GM21367 (cell line): ENCODE measurements around the gene TPD52L1.
"Not testable (repeated sequence)": the region's sequence is repeated elsewhere in the genome, so short reads cannot be mapped to it uniquely, and the experiment has no call there.

ENCODE experiments used
- ATAC-seq: cut with Tn5 transposase; IDR thresholded peaks from one replicate; pipeline ENCODE4 v1.9.1; 2021; ENCODE audit not compliant: unreplicated experiment

TPD52L1 gene

GRCh38 chr6:125268765-125269164 is 115.2 kb downstream of the TPD52L1 start:
- ATAC-seq = no peak

DNA sequence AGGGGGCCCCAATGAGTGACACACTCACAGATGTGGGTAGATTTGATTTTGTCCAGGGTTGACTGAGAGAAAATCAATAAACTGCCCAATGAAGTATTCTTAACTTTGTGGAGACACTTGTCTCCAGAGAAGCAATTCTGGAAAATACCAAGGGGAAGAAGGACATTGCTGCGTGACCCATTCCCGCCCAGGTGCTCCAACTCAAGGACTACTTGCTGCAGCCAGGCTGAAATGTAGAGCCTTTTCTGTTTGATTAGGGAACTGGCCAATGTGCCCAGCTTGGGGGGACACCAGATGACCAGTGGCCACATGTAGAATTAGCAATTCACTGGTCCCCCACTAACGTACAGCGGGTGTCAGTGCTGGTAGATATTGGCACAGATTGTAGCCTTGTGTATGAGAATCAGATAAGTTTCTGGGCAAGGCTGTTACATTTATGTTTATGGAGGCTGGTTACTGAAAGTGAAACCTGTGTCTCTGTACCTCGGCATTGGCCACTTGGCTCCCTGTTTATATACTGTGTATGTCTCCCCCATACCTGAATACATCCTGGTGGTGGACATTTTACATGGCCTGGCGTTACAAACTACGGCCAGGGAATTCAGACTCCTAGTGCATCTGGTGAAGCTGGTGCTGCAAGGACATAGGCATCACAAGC is 115.9 kb downstream of the TPD52L1 start:
- no peak for ATAC-seq

GRCh38 chr6:125270380-125270779 is 116.8 kb downstream of the TPD52L1 start:
- ATAC-seq = no peak

DNA sequence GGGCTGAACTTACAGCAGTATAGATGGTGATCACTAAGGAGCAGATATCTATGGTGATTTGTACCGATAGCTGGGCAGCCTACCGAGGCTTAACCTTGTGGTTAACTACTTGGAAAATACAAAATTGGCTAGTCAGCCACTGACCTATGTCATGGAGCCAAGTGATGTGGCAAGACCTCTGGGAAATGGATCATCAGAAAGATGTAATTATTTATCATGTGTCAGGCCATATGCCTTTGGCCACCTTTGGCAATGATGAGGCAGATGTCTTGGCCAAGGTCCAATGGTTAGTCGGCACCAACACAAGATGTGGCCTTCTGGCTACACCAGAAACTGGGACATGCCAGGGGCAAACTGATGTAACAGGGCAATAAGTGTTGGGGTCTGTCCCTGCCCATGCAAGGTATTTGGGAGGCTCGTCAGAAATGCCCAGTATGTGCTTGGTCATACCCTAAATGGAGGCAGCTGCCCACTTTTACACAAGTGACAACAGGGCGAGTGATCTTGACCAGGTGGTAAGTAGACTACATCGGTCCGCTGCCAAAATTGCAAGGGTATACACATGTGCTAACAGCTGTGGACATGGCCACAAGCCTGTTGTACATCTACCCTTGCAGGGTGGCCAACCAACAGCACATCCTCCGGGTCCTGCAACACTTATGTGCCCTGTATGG is 118.0 kb downstream of the TPD52L1 start:
- ATAC-seq = no peak

GRCh38 chr6:125273251-125273650 is 119.7 kb downstream of the TPD52L1 start:
- no peak for ATAC-seq

DNA sequence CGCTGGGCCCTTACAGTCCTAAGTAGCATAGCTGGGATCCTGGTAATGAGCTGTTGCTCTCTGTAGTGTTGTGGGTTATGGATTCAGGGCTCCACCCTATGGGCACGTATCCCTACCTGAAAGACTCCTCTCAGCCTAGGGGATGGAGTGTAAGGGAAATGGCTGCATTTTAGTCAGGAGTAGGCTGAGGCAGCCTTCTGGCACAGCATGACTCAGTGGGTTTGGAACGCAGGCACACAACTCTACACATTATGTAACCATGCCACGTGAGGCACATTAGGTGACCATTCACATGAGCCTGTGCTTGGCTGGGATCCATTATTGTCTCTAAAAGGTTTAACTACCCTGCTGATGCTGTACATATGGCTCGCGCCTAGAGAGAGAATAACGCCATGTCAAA is 120.4 kb downstream of the TPD52L1 start:
- no peak for ATAC-seq

GRCh38 chr6:125274935-125275334 is 121.4 kb downstream of the TPD52L1 start:
- ATAC-seq = no peak

DNA sequence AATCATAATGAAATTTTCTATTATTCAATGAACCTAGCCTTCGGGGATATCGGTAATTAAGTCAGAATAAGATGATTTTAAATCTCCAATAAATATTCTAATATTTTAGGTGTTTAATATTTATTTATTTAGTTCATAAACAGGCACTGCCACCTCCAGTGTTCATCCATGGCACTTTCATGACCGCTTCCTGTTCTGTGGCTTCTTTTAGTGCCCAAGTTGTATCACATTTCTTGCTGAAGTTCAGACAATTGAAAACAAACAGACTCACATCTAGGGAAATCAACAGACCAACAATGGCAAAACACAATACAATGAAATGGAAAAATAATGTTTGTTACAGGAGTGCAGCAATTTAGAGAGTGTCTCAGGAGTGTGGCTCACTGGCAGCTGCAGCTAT is 122.2 kb downstream of the TPD52L1 start:
- ATAC-seq = no peak

DNA sequence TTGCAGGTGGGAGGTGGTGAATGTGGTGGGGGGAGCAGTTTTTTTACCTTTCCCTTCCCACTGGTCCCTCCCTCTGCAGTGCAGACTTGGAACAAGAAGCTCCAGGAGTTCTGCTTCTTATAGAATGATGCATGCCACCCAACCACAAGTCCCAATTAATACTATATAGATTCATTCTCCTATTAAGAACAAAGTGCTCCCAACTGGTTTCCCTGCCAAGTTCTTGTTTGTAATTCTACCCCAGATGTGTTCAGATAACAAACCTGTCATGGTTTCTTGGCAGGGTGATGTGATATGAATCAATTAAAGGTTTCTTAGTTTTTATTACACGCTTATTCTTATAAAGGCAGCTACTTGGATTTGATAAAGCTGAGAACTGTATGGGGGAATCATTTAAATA is 124.3 kb downstream of the TPD52L1 start:
- no peak for ATAC-seq

GRCh38 chr6:125279961-125280360 is 126.4 kb downstream of the TPD52L1 start:
- no peak for ATAC-seq

- ATAC-seq = not testable (repeated sequence)
These were observed 126.9 kb downstream of the TPD52L1 start for GRCh38 chr6:125280370-125281035.

DNA sequence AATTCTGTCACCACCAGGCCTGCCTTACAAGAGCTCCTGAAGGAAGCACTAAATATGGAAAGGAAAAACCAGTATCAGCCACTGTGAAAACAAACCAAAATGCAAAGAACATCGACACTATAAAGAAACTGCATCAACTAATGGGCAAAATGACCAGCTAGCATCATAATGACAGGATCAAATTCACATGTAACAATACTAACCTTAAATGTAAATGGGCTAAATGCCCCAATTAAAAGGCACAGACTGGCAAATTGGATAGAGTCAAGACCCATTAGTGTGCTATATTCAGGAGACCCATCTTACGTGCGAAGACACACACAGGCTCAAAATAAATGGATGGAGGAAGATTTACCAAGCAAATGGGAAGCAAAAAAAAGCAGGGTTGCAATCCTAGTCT is 128.9 kb downstream of the TPD52L1 start:
- ATAC-seq = not testable (repeated sequence)

- ATAC-seq = no peak
These were observed 131.8 kb downstream of the TPD52L1 start for GRCh38 chr6:125285353-125285752.

- no peak for ATAC-seq
These were observed 132.4 kb downstream of the TPD52L1 start for GRCh38 chr6:125285936-125286335.

- no peak for ATAC-seq
These were observed 134.1 kb downstream of the TPD52L1 start for GRCh38 chr6:125287718-125288117.

GRCh38 chr6:125293587-125293986 is 140.0 kb downstream of the TPD52L1 start:
- ATAC-seq = no peak

- no peak for ATAC-seq
These were observed 140.5 kb downstream of the TPD52L1 start for GRCh38 chr6:125294036-125294435.

DNA sequence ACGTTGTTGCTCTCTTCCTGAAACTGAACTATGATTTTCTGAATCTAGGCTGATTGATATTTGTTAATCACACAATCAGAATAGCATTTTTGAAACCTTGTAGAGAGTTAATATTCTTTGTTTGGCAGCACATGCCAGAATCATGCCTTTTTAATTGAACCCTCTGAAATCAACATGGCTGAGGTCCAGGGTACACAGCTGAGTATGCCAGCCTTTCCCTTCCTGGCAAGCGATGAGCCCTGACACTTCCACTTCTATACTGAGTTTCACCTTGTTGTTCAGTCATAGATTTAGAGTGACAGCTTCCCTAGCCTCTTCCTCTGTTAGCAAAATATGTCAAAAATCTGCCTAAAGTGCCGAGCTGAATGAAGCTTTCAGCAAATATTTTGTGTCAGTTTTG is 141.4 kb downstream of the TPD52L1 start:
- ATAC-seq = no peak

DNA sequence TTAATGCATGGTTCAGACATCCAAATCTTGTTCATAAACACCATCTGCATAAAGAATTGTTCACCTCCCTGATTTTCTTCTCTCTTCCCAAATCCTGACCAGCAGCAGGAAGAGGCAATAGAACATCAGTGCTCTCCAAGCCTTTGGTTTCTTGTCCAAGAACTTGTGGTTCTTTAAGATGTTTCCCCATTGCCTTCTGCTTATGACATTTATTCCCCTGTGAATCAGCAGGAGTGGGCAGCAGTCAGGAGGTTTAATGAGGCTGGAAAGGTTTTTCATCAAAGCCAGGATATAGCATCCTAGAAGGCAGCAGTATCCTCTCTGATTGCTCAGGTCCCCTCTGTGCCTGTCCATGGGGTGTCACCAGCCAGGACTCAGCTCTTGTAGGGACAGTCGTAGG is 142.9 kb downstream of the TPD52L1 start:
- ATAC-seq = no peak

DNA sequence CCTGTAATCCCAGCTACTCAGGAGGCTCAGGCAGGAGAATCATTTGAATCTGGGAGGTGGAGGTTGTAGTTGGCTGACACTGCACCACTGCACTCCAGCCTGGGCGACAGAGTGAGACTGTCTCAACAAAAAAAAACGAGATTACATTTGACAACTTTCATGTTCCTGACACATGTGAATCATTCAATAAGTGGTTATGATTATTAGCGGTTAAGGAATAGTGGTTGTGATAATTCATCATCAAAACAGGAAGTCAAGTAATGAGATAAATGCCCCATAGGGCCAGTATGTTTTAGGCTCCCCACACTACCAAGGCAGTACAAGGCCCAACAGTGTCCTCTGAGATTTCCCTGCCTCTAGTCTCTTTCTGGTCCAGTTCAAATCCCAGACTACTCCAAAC is 145.7 kb downstream of the TPD52L1 start:
- ATAC-seq = no peak

GRCh38 chr6:125300992-125301434 is 147.4 kb downstream of the TPD52L1 start:
- ATAC-seq = no peak
